Measurements from ENCODE around the gene ANK3. TPM values are rescaled to one million over a fixed set of nuclear protein-coding genes. Genes with fewer than 3 reads are reported as not detected.

ANK3 gene
- total and polyA plus RNA-seq, 2 donors (not counting 3 experiments of a cell fraction or from before 2014, with no cell fraction given), result 0.88 to 8.5 TPM

DNA sequence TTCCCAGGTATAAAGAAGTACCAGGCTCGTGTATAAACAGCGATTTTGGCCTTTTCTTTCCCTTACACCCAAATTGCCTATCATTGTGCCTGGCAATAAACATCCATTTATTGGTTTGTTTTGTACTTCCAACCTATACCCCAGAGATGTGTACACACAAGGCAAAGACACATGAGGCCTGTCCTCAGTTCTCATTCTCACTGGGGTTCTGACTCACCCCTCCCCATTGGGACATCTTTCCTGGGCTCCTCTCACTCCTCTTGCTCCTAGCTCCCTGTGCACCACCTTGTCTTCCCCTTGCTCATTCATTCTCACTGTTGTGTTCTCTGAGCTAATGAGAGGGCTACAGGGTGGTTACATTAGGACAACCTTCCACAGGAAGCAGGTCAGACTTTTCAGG lies 240.7 kb downstream of the ANK3 start:
- Histone ChIP-seq H3K4me3 (replicated peaks in 1 of 3; ENCODE audit: insufficient read depth in 1 of 3, low read depth in 1 of 3, low read length in 3 of 3) (no peak overlapping the region), H3K27ac (ENCODE audit: insufficient read depth, low read depth, low read length) (no peak overlapping the region), H3K4me1 (ENCODE audit: control insufficient read depth, extremely low read depth, insufficient read depth, low read length) (peaks cover 5% of the 10 kb centered on the region), H3K4me2 (ENCODE audit: insufficient read depth, low read length) (no peak overlapping the region), H3K9me3 (replicated peaks; ENCODE audit: control insufficient read depth, insufficient read depth, low read length) (no peaks in the 10 kb centered on the region), H4K20me1 (replicated peaks; ENCODE audit: control insufficient read depth, extremely low read depth, insufficient read depth, low read length) (no peaks in the 10 kb centered on the region), H3K9ac (replicated peaks; ENCODE audit: extremely low read depth, insufficient read depth, low read length) (no peak overlapping the region), H3K79me2 (ENCODE audit: control insufficient read depth, insufficient read depth, low read length) (no peaks in the 10 kb centered on the region), H3K27me3 (ENCODE audit: control insufficient read depth in 2 of 2, insufficient read depth in 2 of 2, low read length in 2 of 2) (no peaks in the 10 kb centered on the region), H3K36me3 (ENCODE audit: control insufficient read depth in 2 of 2, extremely low read depth in 1 of 2, insufficient read depth in 2 of 2, low read length in 2 of 2) (no peaks in the 10 kb centered on the region), H2AFZ (ENCODE audit: low read depth, low read length) (no peak overlapping the region), H3K9me1 (replicated peaks; ENCODE audit: control insufficient read depth, extremely low read depth, insufficient read depth, low read length) (no peaks in the 10 kb centered on the region)
- intact Hi-C loops (cut with micrococcal nuclease) (no loop called here), dilution Hi-C loops (cut with MboI; ENCODE audit: extremely low pct_ligation_motif_present, low sequenced_read_pairs) (no loop called here)
- DNase-seq (ENCODE audit: low read depth, low spot score) (no peak), FAIRE-seq (no peak)
- no TSS peak for BruUV-seq (replicated peaks)
- POLR2A ChIA-PET, result no interaction called here
- TF ChIP-seq JUN (IDR thresholded peaks at IDR 0.05; ENCODE audit: borderline replicate concordance, insufficient read depth, insufficient read length, low read depth) (no peak), POLR2AphosphoS5 (IDR thresholded peaks at IDR 0.05; ENCODE audit: insufficient read depth, low read depth, low read length) (no peak), FOS (IDR thresholded peaks at IDR 0.05; ENCODE audit: borderline replicate concordance, insufficient read depth, low read length) (no peak), POLR2A (IDR thresholded peaks at IDR 0.05; ENCODE audit: low read depth, low read length) (no peak), MYC (IDR thresholded peaks at IDR 0.05; ENCODE audit: low read depth, low read length) (no peak), GATA2 (IDR thresholded peaks at IDR 0.05; ENCODE audit: insufficient read depth, insufficient read length, low read depth, low read length) (no peak), EZH2 (IDR thresholded peaks at IDR 0.05; ENCODE audit: borderline replicate concordance, low read depth, low read length, severe bottlenecking) (no peak)
- TF ChIP-seq, protein P1, sequence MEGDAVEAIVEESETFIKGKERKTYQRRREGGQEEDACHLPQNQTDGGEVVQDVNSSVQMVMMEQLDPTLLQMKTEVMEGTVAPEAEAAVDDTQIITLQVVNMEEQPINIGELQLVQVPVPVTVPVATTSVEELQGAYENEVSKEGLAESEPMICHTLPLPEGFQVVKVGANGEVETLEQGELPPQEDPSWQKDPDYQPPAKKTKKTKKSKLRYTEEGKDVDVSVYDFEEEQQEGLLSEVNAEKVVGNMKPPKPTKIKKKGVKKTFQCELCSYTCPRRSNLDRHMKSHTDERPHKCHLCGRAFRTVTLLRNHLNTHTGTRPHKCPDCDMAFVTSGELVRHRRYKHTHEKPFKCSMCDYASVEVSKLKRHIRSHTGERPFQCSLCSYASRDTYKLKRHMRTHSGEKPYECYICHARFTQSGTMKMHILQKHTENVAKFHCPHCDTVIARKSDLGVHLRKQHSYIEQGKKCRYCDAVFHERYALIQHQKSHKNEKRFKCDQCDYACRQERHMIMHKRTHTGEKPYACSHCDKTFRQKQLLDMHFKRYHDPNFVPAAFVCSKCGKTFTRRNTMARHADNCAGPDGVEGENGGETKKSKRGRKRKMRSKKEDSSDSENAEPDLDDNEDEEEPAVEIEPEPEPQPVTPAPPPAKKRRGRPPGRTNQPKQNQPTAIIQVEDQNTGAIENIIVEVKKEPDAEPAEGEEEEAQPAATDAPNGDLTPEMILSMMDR (IDR thresholded peaks at IDR 0.05; ENCODE audit: extremely low read depth in 1 of 2, insufficient read depth in 1 of 2, low read depth in 1 of 2, low read length in 2 of 2), result no peak
- TF ChIP-seq, protein P2, sequence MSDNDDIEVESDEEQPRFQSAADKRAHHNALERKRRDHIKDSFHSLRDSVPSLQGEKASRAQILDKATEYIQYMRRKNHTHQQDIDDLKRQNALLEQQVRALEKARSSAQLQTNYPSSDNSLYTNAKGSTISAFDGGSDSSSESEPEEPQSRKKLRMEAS (IDR thresholded peaks at IDR 0.05; ENCODE audit: insufficient read depth, insufficient read length), result no peak
- CTCF ChIA-PET, result interaction anchor here (1.3 to 1.8 kb wide), 2 partner anchors 55 to 285 kb away, joined by 4 to 6 read pairs; no protein-coding TSS in a partner anchor
